ENCODE measurements around the gene PHACTR2.
"Not testable (repeated sequence)": the region's sequence is repeated elsewhere in the genome, so short reads cannot be mapped to it uniquely, and the experiment has no call there.

Gene PHACTR2

DNA sequence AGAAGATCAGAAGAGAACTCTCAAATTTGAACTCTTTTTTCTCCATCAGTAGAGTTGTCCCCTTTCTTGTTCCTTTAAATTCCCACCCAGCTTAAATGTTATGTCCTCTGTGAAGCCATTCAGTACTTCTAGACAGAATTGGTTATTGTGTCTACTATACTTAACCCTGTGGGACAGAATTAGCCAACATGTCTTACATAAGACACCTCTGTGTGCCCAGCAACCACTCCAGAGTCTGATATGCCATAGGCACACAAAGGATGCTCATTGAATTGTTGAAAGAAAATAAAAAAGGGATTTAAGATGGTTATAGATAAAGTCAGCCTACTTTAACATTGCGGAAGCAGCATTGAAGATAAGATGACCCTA is 88.4 kb downstream of the PHACTR2 start:
- DNase-seq (ENCODE audit: low read depth, low spot score), result no peak

GRCh38 chr6:143767433-143767832 is 89.7 kb downstream of the PHACTR2 start:
- no peak for DNase-seq (ENCODE audit: low read depth, low spot score)

GRCh38 chr6:143772116-143773086 is 94.6 kb downstream of the PHACTR2 start:
- no peak for DNase-seq (ENCODE audit: low read depth, low spot score)

DNA sequence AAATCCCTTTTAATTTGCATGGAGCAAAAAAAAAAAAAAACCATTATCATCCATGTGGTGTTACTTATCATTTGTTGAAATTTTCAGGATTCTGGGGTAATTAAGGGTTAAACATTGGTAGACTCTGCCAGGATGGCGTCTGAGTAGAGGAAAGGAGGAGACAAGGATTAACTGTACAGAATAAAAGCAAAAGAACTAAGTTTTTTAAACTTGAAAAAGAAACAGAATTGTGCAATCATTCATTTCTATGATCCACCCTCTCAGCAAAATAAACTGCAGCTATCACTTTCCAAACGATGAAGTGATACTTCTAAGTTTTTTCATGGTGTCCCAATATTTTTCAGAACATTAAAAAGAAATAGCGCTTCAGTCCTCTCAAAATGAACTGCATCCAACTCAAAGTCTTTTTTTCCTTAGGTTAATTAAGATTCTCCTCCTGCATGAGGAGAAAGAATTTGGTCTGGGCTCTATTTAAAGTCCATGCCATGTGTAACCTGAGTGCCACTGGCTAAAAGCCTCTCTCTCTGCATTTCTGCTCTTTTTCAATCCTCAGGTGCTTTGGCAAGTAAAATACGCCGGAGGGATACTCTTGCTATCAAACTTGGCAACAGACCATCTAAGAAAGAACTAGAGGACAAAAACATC is 95.9 kb downstream of the PHACTR2 start:
- DNase-seq (ENCODE audit: low read depth, low spot score), result no peak

- no peak for DNase-seq (ENCODE audit: low read depth, low spot score)
Observed at GRCh38 chr6:143774347-143774746, 96.6 kb downstream of the PHACTR2 start.

DNA sequence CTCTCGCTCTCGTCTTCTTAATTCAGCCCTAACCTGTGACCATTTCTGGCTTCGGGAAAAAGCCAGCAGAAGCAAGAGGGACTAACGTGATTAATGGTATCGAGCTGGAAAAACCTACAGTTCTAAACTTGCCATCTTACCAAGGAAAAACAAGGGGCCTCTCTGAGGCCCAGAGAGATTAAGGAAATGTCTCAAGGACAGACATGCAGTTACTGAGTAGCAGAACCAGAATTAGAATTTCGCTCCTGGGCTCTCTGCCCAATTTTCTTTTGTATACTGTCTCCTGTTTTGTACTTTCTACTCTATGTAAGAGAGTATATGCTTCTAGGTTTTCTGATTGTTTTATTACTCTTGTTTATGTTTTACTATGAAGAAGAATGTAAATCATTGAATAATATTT is 97.6 kb downstream of the PHACTR2 start:
- no peak for DNase-seq (ENCODE audit: low read depth, low spot score)

DNA sequence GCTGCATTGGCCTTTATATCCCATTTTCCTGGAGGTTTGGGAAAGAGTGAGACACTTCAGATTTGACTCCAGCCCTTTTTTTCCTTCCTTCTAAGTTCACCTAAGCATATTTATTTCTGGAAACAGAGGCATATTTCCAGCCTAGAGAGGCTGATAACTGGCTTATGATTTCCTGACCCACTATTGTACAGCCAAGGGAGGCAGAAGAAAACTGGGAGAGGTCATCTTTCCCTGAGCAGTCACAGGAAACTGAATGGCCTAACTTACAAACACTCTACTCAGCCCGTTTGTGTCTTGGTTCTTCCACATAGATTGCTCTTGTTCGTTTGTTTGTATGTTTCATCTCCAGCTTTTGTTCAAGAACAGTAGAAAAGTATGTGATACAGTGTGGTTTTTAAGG is 101.2 kb downstream of the PHACTR2 start:
- no peak for DNase-seq (ENCODE audit: low read depth, low spot score)

GRCh38 chr6:143782481-143782880 is 104.7 kb downstream of the PHACTR2 start:
- DNase-seq (ENCODE audit: low read depth, low spot score), result no peak

DNA sequence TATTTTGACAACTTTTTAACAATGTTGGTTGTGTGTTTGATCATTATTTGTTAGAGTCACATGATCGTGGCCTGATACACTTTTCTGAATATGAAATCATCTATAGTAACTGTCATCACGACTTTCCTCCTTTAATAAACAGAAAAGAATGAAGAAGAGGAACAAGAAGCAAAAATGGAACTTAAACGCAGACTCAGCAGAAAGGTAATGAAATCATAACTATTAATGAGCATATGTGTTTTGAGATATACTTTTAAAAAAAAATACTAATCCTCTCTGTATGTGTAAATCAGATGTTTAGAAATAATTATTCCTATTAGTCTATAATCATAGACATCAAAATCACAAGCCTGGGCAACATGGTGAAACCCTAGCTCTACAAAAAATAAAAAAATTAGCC is 105.3 kb downstream of the PHACTR2 start:
- DNase-seq (ENCODE audit: low read depth, low spot score), result no peak

DNA sequence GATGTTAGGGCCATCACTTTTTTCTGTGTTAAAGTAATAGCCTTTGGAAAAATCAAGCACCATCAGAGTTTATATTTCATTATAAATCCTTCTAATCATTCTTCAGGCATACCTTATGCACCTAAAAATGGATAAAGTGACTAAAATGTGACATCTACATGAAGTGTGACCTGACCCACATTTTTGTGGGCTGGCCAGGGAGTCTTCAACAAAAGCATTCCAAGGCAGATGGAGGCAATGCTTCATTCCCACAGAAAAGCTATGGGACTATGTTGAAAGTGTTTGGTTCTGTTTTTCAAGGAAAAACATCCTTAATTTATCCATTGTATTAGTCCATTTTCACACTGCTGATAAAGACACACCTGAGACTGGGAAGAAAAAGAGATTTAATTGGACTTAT is 106.6 kb downstream of the PHACTR2 start:
- no peak for DNase-seq (ENCODE audit: low read depth, low spot score)

GRCh38 chr6:143786371-143786770 is 108.6 kb downstream of the PHACTR2 start:
- DNase-seq (ENCODE audit: low read depth, low spot score), result not testable (repeated sequence)

DNA sequence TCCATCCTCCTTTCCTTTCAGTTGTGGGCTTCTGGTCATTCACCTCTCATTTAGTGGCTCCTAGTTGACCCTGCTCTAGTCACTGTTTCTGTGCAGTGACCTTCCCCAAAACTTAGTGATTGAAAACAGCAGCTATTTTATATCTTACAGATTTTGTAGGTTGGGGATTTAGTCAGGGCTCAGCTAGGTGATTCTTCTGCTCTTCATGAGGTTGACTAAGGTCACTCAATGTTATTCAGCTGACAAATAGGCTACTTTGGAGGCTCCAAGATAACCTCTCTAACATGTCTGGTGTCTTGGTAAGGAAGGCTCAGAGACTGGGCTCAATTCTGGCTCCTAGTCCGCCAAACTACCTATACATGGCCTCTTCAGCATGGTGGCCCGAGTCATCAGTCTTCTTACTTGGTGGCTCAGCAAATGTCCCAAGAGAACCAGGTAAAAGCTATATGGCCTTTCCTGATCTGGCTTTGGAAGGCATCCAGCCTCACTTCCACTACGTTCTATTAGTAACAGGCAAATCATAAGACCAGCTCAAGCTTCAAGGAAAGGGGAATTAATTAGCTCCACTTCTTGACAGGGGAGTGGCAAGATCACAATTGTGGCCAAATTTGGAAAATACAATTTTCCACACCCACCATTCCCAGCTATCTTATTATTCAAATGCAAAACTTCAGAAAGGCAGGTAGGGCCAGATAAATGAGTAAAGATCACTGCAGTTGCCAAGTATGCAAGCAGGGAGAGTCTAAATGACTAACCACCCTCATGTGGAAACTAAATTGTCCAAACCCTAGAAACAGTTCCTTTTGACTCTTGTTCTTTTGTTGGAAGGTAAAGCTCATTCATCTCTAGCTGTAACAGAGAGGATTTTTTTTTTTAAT is 114.9 kb downstream of the PHACTR2 start:
- DNase-seq (ENCODE audit: low read depth, low spot score), result no peak

GRCh38 chr6:143793280-143793619 is 115.5 kb downstream of the PHACTR2 start:
- DNase-seq (ENCODE audit: low read depth, low spot score), result no peak

GRCh38 chr6:143796551-143796950 is 118.8 kb downstream of the PHACTR2 start:
- DNase-seq (ENCODE audit: low read depth, low spot score), result not testable (repeated sequence)

DNA sequence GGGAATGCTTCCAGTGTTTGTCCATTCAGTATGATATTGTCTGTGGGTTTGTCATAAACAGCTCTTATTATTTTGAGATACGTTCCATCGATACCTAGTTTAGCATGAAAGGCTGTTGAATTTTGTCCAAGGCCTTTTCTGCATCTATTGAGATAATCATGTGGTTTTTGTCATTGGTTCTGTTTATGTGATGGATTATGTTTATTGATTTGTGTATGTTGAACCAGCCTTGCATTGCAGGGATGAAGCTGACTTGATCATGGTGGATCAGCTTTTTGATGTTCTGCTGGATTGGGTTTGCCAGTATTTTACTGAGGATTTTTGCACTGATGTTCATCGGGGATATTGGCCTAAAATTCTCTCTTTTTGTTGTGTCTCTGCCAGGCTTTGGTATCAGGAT is 120.7 kb downstream of the PHACTR2 start:
- not testable (repeated sequence) for DNase-seq (ENCODE audit: low read depth, low spot score)

- no peak for DNase-seq (ENCODE audit: low read depth, low spot score)
Observed at GRCh38 chr6:143802833-143803565, 125.2 kb downstream of the PHACTR2 start.

GRCh38 chr6:143803769-143804568 is 126.2 kb downstream of the PHACTR2 start:
- peak; percentile 17 for DNase-seq (ENCODE audit: low read depth, low spot score)

- no peak for DNase-seq (ENCODE audit: low read depth, low spot score)
Observed at GRCh38 chr6:143804835-143805239, 127.1 kb downstream of the PHACTR2 start.

GRCh38 chr6:143806282-143807102 is 128.7 kb downstream of the PHACTR2 start:
- DNase-seq (ENCODE audit: low read depth, low spot score), result no peak

Measured in iPS DF 19.7 (cell line).